ENCODE data around the gene EML4.

Gene EML4

GRCh38 chr2:42196403-42197267 lies 27.5 kb downstream of the EML4 start:
- no peak for DNase-seq

GRCh38 chr2:42197792-42198191 lies 28.6 kb downstream of the EML4 start:
- no peak for DNase-seq

- no peak for DNase-seq
Observed at GRCh38 chr2:42198466-42198865, 29.3 kb downstream of the EML4 start.

GRCh38 chr2:42199002-42199401 lies 29.8 kb downstream of the EML4 start:
- no peak for DNase-seq

GRCh38 chr2:42199626-42200025 lies 30.5 kb downstream of the EML4 start:
- no peak for DNase-seq

- no peak for DNase-seq
Observed at GRCh38 chr2:42200926-42201855, 32.0 kb downstream of the EML4 start.

GRCh38 chr2:42202634-42203008 lies 33.5 kb downstream of the EML4 start:
- no peak for DNase-seq

- no peak for DNase-seq
Observed at GRCh38 chr2:42203792-42204191, 34.6 kb downstream of the EML4 start.

- DNase-seq, result no peak
Observed at GRCh38 chr2:42205337-42205736, 36.2 kb downstream of the EML4 start.

GRCh38 chr2:42207826-42208225 lies 38.7 kb downstream of the EML4 start:
- DNase-seq, result no peak

GRCh38 chr2:42210203-42210602 lies 41.0 kb downstream of the EML4 start:
- DNase-seq, result no peak

- no peak for DNase-seq
Observed at GRCh38 chr2:42211291-42211690, 42.1 kb downstream of the EML4 start.

- DNase-seq, result no peak
Observed at GRCh38 chr2:42214669-42215068, 45.5 kb downstream of the EML4 start.

- DNase-seq, result no peak
Observed at GRCh38 chr2:42216694-42217093, 47.5 kb downstream of the EML4 start.

- DNase-seq, result no peak
Observed at GRCh38 chr2:42217307-42217706, 48.2 kb downstream of the EML4 start.

- DNase-seq, result no peak
Observed at GRCh38 chr2:42217914-42218313, 48.8 kb downstream of the EML4 start.

GRCh38 chr2:42218712-42219111 lies 49.6 kb downstream of the EML4 start:
- no peak for DNase-seq

- DNase-seq, result no peak
Observed at GRCh38 chr2:42219160-42219559, 50.0 kb downstream of the EML4 start.

- no peak for DNase-seq
Observed at GRCh38 chr2:42220566-42220965, 51.4 kb downstream of the EML4 start.

GRCh38 chr2:42223067-42223854 lies 54.1 kb downstream of the EML4 start:
- DNase-seq, result no peak

- no peak for DNase-seq
Observed at GRCh38 chr2:42223855-42224268, 54.7 kb downstream of the EML4 start.

GRCh38 chr2:42224422-42225067 lies 55.4 kb downstream of the EML4 start:
- DNase-seq, result no peak

GRCh38 chr2:42225573-42225972 lies 56.4 kb downstream of the EML4 start:
- no peak for DNase-seq
